Stimulated activated CD8-positive, alpha-beta memory T cell treated with anti-CD3 and anti-CD28 coated beads, Interleukin-7, amount 100 ng/mL, for 1 hour (primary cell): ENCODE results near the gene CHRD.
"Not testable (repeated sequence)": the region's sequence is repeated elsewhere in the genome, so short reads cannot be mapped to it uniquely, and the experiment has no call there.

Source experiments
- DNase-seq, 2 donors: peaks; one replicate each; pipeline ENCODE4 v3.0.0-alpha.2; 2020; ENCODE audit warnings: low read depth in 2 of 2

CHRD gene

DNA sequence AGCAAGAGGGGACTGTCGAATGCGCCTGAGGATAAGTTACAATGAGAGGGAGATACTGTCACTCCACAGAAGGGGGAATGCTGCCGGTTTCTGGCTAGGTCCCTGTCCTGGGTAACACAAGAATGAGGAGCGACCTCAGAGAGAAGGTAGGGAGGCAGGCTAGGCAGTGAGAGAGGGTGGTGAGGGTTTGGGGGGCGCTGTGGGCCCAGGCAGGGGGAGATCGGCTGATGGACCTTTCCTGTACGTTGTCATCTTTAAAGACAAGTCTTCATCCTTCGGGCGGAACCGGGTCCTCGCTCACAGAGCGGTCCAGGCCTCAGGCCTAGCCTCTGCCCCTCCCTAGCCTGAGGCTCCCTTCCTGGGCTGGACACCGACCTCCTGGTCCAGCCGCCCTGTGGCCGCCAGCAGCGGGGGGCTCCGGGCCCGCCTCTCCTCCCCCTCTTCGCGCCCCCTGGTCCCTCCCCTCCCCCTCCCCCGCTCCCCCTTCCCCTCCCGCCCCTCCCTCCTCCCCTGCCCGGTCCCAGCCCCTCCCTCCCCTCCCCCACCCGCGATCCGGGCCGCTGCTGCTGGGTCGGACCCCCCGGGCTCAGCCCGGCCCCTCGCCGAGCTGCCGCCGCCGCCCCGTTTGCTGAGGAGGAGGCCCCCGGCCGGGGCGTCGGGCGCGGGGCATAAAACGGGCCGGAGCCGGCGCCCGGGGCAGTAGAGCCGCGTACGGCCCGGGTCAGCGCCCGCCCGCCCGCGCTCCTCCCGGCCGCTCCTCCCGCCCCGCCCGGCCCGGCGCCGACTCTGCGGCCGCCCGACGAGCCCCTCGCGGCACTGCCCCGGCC lies at the start of gene CHRD:
TSS of gene CHRD (plus strand) at position 697 of the 827 bp plus-strand sequence. CDS start 265 bp downstream, outside the sequence.
- no peak for DNase-seq

DNA sequence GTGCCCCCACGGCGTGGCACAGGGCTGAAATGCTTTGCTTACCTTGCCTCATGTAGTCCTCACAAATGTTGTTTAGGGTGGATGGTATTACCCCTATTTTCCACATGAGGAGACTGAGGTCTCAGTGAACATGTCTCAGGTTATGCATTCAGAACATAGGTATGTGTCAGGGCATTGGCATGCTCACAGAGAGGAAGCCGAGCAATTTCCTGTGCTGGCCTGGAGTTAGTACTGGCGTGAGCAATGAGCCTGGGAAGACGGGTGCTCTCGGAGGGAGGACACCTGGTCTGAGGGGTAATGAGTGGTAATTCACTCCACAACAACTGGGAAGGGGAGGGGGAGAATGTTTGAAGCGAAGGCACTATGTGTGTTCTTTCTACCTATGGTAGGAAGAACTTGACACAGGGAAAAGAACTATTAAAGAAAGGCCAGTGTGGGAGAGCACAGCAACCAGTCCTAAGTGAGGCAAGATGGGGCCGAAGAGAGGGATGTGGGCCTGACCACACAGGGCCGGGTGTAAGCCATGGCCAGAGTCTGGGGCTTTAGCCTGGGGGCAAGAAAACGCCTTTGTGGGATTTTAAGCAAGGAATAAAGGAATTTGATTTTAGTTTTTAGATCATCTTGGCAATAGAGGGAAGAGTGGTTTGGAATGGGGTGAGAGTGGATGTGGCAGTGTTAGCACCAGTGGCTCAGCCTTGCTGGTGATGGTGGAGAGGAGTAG lies 47.3 kb upstream of the CHRD start:
- no peak for DNase-seq

DNA sequence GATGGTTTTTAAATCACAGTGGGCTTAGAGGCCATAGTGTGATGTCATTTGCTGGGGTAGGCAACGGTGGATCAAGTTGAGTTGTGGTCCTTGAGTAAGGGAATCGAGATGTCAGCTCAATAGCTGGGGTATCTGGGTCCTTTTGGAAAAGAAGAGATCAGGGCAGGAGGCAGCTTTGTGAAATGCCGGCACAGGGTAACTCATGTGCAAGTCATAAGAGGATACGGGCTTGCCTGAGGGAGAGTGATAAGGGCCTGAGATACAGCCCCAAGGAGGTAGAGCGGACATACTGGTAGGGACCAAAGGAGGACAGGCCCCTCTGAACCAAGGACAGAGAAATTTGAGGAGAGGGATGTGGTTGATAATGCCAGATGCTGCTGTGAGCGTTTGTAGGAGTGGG lies 46.7 kb upstream of the CHRD start:
- no peak for DNase-seq

DNA sequence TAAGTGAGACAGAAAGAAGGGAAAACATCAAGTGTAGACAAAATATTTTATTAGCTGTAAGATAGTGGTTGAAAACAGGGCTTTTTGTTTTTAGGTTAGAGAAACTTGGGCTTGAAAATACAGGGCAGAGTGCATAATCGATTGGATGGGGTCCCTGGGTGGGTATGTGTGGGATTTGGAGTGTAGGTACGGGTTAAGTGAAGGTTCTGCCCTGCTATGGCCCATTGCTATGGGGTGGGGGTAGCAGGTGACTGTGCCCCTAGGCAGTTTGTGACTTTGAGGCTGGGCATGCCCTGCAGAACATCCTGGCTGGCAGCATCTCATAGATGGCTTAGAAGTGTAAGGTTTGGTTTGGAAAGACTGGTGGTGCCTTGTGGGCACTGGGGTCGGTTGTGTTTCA lies 46.2 kb upstream of the CHRD start:
- no peak for DNase-seq

DNA sequence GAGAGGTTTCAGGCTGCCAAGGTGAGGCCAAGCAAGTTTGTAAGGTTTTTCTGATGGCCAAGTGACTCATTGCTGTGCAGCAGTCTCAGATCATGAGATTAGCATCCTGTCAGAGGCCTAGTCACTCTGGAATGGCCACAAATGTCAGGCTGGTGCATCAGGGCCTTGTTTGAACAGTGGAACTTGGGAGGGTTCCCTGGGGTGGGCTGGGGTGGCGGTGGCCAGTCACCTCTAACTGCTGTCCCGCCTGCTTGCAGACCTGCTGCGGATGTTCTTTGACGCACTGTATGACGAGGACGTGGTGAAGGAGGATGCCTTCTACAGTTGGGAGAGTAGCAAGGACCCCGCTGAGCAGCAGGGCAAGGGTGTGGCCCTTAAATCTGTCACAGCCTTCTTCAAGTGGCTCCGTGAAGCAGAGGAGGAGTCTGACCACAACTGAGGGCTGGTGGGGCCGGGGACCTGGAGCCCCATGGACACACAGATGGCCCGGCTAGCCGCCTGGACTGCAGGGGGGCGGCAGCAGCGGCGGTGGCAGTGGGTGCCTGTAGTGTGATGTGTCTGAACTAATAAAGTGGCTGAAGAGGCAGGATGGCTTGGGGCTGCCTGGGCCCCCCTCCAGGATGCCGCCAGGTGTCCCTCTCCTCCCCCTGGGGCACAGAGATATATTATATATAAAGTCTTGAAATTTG lies 45.2 kb upstream of the CHRD start:
- no peak for DNase-seq

DNA sequence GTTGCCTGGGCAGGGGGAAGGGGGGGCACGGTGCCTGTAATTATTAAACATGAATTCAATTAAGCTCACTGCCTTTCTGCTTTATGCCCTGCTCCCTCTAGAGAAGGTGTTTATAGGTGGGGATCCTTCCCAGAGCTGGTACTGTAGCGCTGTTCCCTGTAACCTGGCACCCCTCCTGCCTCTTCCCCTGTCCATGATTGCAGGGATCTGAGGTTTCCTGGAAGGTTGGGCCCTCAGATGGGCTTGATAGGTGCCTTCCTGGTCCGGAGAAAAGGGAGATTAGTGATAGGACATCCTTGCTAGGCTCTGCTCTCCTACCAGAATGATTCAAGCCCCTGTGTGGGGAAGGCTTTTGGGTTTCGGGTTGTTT lies 44.6 kb upstream of the CHRD start:
- DNase-seq, result no peak

DNA sequence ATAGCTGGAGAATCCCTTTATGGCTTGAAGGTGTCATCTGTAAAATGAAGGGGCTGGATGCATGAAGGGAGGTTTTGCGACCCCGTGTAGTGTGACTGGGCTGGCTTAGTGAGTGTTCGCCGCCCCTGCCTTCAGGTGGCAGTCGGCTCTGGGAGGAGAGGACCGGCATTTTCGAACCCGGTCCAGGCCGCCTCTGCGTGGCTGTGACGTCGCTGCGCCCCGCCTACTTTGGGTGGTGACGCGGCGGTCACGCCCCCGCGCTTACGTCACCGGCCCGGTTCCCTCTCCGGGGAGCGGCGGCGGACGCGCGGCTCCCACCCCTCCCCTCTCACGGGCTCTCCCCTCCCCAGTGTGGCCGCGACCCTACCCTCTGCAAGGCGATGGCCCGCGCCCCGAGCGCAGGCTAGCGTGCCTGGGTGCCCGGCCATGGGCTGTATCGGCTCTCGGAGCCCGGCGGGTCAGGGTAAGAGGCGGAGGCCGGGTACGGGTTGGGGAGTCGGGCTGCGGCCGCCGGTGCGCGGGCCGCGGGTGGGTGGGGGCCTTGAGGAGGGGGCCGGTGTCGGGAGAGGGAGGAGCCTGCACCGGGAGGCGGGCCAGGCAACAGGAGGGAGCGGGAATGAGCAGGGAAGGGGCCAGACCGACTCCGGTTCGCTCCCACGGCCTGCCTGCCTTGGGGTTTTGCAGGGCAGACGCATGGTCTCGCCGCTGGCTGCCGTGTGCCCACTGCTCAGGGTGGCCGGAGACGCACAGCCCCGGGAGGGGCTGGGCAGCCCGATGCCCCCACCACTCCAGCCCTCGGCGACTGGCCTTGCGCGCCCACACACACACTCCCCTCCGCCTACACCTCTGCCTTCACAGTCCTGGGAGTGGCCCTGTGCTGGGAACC lies 44.0 kb upstream of the CHRD start:
- peak; percentile 71 to 85 for DNase-seq

DNA sequence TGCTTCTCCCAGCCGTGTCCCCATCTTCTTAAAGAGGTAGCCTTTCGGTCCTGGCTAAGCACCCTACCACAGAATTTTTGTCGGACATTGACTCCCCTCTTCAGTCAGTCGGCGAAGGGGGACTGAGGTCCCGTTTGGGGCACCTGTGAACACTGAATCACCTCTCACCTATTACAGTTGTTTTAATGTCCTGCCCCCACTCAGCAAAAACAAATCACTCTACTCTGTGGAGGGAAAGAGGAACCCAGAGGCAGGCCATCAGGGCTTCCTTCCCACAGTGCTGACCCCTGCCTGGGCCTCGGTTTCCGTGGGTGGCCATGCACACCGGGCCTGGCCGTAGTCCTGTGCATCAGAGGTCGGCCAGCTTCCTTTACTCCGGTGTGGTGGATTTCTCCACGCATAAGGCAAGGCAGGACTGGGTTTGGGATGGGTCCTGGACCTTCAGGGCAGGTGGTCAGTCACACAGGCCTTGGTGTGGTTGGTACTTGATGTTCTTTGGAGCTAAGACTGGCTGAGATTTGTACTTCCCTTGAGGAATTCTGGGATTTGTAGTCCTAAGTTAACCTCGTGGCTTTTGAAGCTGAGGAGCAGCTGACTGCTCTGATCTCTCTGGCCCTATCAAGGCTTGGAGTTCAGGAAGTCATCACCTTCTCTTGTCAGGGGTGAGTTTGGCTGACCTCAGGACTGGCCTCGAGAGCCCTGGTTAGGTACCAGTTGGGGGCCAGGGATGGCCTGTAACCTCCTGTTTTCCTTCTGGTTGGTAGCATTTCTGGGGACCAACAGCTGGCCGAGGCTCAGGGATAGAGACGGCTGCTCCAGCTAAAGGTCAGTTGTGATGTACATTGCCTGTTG lies 43.1 kb upstream of the CHRD start:
- no peak for DNase-seq

DNA sequence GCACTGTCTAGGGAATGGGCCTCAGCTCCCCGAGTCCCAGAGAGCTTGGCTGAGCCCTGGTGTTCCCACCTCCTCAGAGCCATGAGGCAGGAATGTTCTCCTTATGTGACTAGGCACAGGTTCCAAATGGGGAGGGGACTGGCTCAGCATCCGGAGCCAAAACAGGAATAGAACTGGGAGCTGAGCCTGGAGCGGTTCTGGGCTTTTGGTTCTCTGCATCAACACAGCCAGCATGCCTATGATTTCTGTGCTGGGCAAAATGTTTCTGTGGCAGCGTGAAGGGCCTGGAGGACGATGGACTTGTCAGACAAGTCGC lies 42.5 kb upstream of the CHRD start, which contains the start of gene FAM131A:
TSS of gene FAM131A (plus strand) at position 202 of the 316 bp plus-strand sequence. CDS start at position 233, 31 bp downstream.
- no peak for DNase-seq

DNA sequence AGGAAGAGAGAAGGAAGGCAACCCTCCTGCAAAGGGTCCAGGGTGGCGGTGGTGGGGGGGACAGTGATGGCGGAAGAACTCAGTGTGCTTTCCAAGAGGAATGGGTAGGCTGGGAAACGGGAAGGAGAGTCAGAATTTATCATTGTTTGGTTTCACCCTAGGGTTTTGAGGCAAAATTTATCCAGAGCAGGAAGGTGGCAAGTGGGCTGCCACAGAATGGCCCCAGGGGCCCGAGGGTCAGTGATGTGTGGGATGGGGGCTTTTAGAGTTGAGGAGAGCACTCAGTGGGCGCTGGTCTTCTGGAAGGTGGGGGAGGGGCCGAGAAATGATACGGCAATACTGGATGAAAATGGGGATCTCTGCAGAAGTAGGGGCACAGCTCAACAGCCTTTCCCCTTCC lies 41.9 kb upstream of the CHRD start:
- DNase-seq, result no peak

DNA sequence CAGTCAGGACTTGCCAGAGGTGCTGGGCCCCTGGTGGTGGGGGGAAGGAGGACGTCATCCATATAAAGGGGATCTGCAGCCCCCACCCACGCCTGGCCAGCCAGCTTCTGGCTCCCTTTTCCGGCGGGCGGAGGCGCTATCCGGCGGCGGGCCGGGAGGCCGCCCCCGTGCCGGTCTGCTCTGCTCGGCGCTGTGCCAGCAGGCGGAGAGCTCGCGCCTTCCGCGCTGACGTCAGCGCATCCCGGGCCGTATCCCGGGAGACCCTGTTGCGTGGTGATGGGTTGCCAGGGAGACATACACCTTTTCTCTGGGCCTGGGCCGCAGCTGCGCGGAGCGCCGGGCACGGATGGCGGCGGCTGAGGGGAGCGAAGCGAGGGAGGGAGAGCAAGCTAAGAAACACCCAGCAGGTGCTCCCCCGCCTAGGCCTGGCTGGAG lies 41.3 kb upstream of the CHRD start:
- DNase-seq, result no peak

DNA sequence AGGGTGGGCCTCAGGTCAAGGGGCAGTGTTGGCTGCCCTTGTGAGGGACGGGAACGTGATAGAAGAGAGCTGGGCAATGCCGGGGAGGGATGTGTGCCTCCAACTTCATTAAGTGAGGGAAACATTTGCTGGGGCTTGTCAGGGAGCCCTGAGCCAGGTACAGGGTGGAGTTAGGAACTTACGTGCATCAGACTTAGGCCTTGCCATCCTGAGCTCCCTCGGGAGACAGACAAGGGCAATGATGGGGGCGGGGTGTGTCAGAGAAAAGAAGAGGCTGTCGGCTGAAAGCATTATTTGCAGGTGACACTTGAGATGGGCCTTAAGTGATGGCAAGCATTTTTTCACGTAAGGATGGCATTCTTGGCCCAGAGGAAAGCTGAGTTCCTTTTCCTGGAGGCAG lies 40.9 kb upstream of the CHRD start:
- no peak for DNase-seq

DNA sequence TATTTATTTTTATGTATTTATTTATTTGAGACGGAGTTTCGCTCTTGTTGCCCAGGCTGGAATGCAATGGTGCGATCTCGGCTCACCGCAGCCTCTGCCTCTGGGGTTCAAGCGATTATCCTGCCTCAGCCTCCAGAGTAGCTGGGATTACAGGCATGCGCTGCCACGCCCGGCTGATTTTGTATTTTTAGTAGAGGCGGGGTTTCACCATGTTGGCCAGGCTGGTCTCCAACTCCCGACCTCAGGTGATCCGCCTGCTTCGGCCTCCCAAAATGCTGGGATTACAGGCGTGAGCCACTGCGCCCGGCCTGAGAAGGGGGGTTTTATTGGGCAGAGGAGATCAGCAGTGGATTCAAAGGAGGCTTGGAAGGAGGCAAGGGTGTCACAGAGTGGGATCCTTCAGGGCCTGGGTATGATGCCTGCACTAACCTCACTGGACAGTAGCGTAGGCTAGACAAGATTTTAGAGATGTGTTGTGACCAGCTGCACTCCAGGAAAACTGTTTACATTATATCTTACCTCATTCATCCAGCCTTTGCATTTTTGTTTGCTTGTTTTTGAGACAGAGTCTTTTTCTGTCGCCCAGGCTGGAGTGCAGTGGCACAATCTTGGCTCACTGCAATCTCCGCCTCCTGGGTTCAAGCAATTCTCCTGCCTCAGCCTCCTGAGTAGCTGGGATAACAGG lies 40.3 kb upstream of the CHRD start:
- DNase-seq, result not testable (repeated sequence)

DNA sequence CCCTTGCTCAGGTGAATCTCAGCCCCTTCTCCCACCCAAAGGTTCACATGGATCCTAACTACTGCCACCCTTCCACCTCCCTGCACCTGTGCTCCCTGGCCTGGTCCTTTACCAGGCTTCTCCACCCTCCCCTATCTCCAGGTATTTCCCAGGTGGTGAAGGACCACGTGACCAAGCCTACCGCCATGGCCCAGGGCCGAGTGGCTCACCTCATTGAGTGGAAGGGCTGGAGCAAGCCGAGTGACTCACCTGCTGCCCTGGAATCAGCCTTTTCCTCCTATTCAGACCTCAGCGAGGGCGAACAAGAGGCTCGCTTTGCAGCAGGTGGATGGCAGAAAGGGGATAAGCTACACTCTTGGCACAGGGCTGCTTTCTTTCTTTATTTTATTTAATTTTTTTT lies 37.9 kb upstream of the CHRD start:
- DNase-seq, result no peak

DNA sequence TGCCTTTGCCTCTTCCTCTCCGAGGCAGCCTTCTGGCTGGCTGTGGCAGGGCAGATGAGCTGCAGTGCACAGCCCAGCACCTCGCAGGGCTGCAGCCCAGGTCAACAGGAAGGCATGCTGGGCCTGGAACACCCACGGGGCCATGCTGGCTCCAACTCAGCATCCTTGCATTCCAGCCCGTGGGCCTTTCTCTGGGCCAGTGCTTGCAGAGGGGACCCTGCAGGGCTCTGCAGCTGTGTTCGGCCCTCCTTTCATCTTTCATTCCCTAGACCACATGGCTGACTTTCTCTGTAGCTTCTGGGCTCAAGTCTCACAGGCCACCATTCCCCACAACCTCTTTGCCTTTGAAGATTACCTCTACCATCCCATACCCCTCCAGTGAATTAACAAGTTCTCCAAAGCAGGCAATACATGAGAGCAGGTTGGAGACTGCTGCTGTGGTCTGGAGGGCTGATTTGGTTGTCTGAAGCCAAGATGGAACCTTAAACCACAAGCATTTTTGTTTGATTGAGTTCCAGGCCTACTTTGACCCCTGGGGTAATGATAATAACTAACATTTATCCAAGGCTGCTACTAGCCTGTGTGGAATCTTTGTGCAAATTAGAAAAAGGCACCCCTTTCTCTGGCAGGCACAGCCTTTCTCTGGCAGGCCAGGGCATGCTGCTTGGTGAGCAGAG lies 36.5 kb upstream of the CHRD start:
- no peak for DNase-seq

DNA sequence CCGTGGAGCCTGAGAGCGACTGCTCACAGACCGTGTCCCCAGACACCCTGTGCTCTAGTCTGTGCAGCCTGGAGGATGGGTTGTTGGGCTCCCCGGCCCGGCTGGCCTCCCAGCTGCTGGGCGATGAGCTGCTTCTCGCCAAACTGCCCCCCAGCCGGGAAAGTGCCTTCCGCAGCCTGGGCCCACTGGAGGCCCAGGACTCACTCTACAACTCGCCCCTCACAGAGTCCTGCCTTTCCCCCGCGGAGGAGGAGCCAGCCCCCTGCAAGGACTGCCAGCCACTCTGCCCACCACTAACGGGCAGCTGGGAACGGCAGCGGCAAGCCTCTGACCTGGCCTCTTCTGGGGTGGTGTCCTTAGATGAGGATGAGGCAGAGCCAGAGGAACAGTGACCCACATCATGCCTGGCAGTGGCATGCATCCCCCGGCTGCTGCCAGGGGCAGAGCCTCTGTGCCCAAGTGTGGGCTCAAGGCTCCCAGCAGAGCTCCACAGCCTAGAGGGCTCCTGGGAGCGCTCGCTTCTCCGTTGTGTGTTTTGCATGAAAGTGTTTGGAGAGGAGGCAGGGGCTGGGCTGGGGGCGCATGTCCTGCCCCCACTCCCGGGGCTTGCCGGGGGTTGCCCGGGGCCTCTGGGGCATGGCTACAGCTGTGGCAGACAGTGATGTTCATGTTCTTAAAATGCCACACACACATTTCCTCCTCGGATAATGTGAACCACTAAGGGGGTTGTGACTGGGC lies 35.1 kb upstream of the CHRD start:
- DNase-seq, result no peak

DNA sequence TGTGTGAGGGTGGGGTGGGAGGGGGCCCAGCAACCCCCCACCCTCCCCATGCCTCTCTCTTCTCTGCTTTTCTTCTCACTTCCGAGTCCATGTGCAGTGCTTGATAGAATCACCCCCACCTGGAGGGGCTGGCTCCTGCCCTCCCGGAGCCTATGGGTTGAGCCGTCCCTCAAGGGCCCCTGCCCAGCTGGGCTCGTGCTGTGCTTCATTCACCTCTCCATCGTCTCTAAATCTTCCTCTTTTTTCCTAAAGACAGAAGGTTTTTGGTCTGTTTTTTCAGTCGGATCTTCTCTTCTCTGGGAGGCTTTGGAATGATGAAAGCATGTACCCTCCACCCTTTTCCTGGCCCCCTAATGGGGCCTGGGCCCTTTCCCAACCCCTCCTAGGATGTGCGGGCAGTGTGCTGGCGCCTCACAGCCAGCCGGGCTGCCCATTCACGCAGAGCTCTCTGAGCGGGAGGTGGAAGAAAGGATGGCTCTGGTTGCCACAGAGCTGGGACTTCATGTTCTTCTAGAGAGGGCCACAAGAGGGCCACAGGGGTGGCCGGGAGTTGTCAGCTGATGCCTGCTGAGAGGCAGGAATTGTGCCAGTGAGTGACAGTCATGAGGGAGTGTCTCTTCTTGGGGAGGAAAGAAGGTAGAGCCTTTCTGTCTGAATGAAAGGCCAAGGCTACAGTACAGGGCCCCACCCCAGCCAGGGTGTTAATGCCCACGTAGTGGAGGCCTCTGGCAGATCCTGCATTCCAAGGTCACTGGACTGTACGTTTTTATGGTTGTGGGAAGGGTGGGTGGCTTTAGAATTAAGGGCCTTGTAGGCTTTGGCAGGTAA lies 34.3 kb upstream of the CHRD start:
- DNase-seq, result no peak
